SK-N-MC (cell line): Measurements from ENCODE around the gene PTPRJ.

Source experiments
- EZH2 ChIP-seq: fragments of 200-600 bp; sonication (generic); IDR thresholded peaks from one replicate; pipeline ENCODE4 v1.6.1; 2017; ENCODE audit warnings: antibody characterized with exemption
- FOXP2 ChIP-seq: optimal IDR thresholded peaks from 2 replicates; pipeline ENCODE3; 2011; ENCODE audit warnings: mild to moderate bottlenecking, moderate library complexity; ENCODE audit not compliant: insufficient read depth; ENCODE audit errors: extremely low read length, control extremely low read depth
- POLR2AphosphoS5 ChIP-seq: IDR thresholded peaks from 2 replicates; pipeline ENCODE4 v1.6.1; 2012; ENCODE audit warnings: mild to moderate bottlenecking, low read depth, low read length, borderline replicate concordance

GRCh38 chr11:48122656-48123055 is 142.3 kb downstream of the PTPRJ start:
- no peak for TF ChIP-seq POLR2AphosphoS5
- TF ChIP-seq EZH2 = no peak
- TF ChIP-seq FOXP2 = no peak
